ENCODE measurements around the gene HRH3. TPM values are rescaled to one million over a fixed set of nuclear protein-coding genes. Genes with fewer than 3 reads are reported as not detected.

HRH3 gene
- total RNA-seq, 1 donor from 2014 or later = 0.07 TPM

DNA sequence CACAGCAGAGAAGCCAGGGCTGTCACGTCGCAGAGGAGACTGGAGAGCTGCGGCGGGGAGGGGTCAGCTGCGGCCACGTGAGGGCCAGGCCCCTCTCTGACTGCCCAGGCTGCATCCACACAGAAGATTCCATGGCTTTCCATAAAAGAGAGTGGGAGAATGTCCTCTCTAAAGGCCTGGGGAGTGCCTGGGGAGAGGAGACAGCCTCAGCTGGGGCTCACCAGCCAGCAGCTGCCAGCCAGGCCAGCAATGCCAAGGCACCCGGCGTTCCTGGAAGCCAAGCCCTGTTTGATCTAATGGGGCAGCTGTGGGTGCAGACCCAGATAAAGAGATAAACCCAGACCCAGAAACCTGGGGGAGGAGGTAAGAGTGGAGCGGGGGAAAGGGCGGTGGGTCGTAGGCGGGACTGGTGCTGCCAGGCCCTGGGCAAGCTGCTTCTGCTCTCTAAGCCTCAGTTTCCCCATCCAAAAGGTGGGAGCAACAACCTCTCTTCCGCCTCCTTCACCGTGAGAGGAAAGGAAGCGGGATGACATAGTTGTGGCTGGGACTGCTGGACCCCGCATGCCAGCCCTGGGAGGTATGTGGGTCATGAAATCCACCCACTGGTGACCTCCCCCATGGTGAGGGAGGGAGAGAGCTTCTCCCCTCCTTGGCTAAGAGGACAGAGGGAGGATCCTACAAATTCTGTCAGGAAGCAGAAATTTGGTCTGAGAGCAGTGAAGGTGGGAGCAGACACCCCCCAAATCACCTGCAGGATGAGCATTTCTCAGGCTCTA lies 15.1 kb upstream of the HRH3 start:
- no peak overlapping the region for H3K4me3 Mint-ChIP-seq (ENCODE audit: unreplicated experiment)
- H3K36me3 Mint-ChIP-seq (ENCODE audit: low read depth, unreplicated experiment) = peaks cover 3% of the 10 kb centered on the region
- peaks cover 10% of the 10 kb centered on the region for H3K27me3 Mint-ChIP-seq (ENCODE audit: low read depth, unreplicated experiment)
- no peak overlapping the region for H3K9ac ChIP-seq (ENCODE audit: low read length)
- peaks cover 3% of the 10 kb centered on the region for H3K9me3 Mint-ChIP-seq (ENCODE audit: unreplicated experiment)
- H2AFZ ChIP-seq (ENCODE audit: low read depth, low read length) = no peak overlapping the region
- peaks cover 3% of the 10 kb centered on the region for H3K9me3 ChIP-seq (ENCODE audit: insufficient read depth, low read depth, low read length)
- TF ChIP-seq, protein P1, sequence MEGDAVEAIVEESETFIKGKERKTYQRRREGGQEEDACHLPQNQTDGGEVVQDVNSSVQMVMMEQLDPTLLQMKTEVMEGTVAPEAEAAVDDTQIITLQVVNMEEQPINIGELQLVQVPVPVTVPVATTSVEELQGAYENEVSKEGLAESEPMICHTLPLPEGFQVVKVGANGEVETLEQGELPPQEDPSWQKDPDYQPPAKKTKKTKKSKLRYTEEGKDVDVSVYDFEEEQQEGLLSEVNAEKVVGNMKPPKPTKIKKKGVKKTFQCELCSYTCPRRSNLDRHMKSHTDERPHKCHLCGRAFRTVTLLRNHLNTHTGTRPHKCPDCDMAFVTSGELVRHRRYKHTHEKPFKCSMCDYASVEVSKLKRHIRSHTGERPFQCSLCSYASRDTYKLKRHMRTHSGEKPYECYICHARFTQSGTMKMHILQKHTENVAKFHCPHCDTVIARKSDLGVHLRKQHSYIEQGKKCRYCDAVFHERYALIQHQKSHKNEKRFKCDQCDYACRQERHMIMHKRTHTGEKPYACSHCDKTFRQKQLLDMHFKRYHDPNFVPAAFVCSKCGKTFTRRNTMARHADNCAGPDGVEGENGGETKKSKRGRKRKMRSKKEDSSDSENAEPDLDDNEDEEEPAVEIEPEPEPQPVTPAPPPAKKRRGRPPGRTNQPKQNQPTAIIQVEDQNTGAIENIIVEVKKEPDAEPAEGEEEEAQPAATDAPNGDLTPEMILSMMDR (IDR thresholded peaks at IDR 0.05; ENCODE audit: insufficient read depth, low read depth, low read length) = no peak
- no peak for TF ChIP-seq EZH2 (IDR thresholded peaks at IDR 0.05; ENCODE audit: insufficient read depth, low read length)
- no peaks in the 10 kb centered on the region for H3K36me3 ChIP-seq (ENCODE audit: insufficient read depth, low read length)
- no peak overlapping the region for H3K27ac ChIP-seq (ENCODE audit: low read depth, low read length)
- peaks cover 14% of the 10 kb centered on the region for H3K79me2 ChIP-seq (ENCODE audit: insufficient read depth, low read length)
- no peak overlapping the region for H3K4me3 ChIP-seq (ENCODE audit: insufficient read depth, low read depth, low read length)
- peaks cover 4% of the 10 kb centered on the region for H3K4me1 Mint-ChIP-seq (ENCODE audit: low read depth, unreplicated experiment)
- H3K4me1 ChIP-seq (ENCODE audit: insufficient read depth, low read length) = peaks cover 9% of the 10 kb centered on the region
- H3K27me3 ChIP-seq (ENCODE audit: insufficient read depth, low read length) = no peaks in the 10 kb centered on the region
- no peak overlapping the region for H3K27ac Mint-ChIP-seq (ENCODE audit: unreplicated experiment)
- no peak for FAIRE-seq
- H3K4me2 ChIP-seq (ENCODE audit: low read length) = no peak overlapping the region
- no peak for DNase-seq (ENCODE audit: low read depth)
- H4K20me1 ChIP-seq (ENCODE audit: insufficient read depth, low read length) = peaks cover 12% of the 10 kb centered on the region

DNA sequence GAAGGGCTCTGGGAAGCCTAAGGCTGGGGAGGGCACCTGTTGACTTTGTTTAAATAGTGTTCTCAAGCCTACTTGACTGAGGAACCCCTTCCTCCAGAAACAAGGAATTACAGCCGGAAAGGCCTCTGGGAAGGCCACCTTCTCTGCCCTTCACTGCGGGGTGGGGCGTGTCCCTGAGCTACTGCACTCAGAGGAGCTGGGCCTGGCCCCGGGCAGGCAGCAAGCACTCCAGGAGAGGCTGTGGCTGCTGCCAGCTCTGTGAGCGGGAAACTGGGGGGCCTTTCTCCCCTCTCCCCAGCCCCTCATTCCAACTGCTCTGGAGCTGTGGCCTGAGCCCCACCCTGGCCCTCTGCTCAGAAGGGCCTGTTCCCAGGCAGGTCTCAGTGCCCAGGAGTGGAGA lies 14.3 kb upstream of the HRH3 start:
- Mint-ChIP-seq H3K4me3 (ENCODE audit: unreplicated experiment) (no peak overlapping the region), H3K36me3 (ENCODE audit: low read depth, unreplicated experiment) (no peaks in the 10 kb centered on the region), H3K9me3 (ENCODE audit: unreplicated experiment) (peaks cover 3% of the 10 kb centered on the region), H3K27me3 (ENCODE audit: low read depth, unreplicated experiment) (peaks cover 10% of the 10 kb centered on the region), H3K27ac (ENCODE audit: unreplicated experiment) (no peak overlapping the region), H3K4me1 (ENCODE audit: low read depth, unreplicated experiment) (peaks cover 2% of the 10 kb centered on the region)
- Histone ChIP-seq H4K20me1 (ENCODE audit: insufficient read depth, low read length) (peaks cover 4% of the 10 kb centered on the region), H3K27me3 (ENCODE audit: insufficient read depth, low read length) (no peaks in the 10 kb centered on the region), H3K36me3 (ENCODE audit: insufficient read depth, low read length) (no peaks in the 10 kb centered on the region), H3K79me2 (ENCODE audit: insufficient read depth, low read length) (peaks cover 6% of the 10 kb centered on the region), H3K4me2 (ENCODE audit: low read length) (no peak overlapping the region), H3K4me3 (ENCODE audit: insufficient read depth, low read depth, low read length) (no peak overlapping the region), H3K4me1 (ENCODE audit: insufficient read depth, low read length) (peaks cover 5% of the 10 kb centered on the region), H3K27ac (ENCODE audit: low read depth, low read length) (no peak overlapping the region), H2AFZ (ENCODE audit: low read depth, low read length) (no peak overlapping the region), H3K9me3 (ENCODE audit: insufficient read depth, low read depth, low read length) (peaks cover 3% of the 10 kb centered on the region), H3K9ac (ENCODE audit: low read length) (no peak overlapping the region)
- no peak for FAIRE-seq
- no peak for DNase-seq (ENCODE audit: low read depth)
- TF ChIP-seq, protein P1 (IDR thresholded peaks at IDR 0.05; ENCODE audit: insufficient read depth, low read depth, low read length) = no peak
- no peak for TF ChIP-seq EZH2 (IDR thresholded peaks at IDR 0.05; ENCODE audit: insufficient read depth, low read length)

DNA sequence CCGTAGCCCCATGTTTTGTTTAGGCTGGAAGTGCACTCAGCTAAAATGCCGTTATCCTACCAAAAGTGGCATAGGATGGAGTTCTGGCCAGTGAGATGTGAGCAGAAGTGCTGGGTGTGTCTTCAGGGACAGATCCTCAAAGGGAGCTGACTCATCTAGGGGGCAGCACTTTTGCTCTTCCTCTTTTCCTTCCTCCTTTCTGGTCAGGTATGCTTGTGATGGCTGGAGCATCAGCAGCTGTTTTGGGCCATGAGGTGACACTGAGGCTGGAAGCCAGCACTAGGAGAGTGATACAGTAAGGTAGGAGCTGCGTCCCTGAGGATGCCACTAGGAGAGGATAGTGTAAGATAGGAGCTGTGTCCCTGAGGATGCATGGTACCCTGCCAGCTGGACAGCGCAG lies 13.6 kb upstream of the HRH3 start:
- no peaks in the 10 kb centered on the region for H3K36me3 ChIP-seq (ENCODE audit: insufficient read depth, low read length)
- H3K27me3 ChIP-seq (ENCODE audit: insufficient read depth, low read length) = no peaks in the 10 kb centered on the region
- H3K4me2 ChIP-seq (ENCODE audit: low read length) = no peak overlapping the region
- H3K27ac ChIP-seq (ENCODE audit: low read depth, low read length) = no peak overlapping the region
- no peaks in the 10 kb centered on the region for H3K36me3 Mint-ChIP-seq (ENCODE audit: low read depth, unreplicated experiment)
- H4K20me1 ChIP-seq (ENCODE audit: insufficient read depth, low read length) = no peaks in the 10 kb centered on the region
- no peak for TF ChIP-seq EZH2 (IDR thresholded peaks at IDR 0.05; ENCODE audit: insufficient read depth, low read length)
- TF ChIP-seq, protein P1 (IDR thresholded peaks at IDR 0.05; ENCODE audit: insufficient read depth, low read depth, low read length) = no peak
- H3K4me3 ChIP-seq (ENCODE audit: insufficient read depth, low read depth, low read length) = no peak overlapping the region
- H3K4me3 Mint-ChIP-seq (ENCODE audit: unreplicated experiment) = no peak overlapping the region
- H3K79me2 ChIP-seq (ENCODE audit: insufficient read depth, low read length) = no peaks in the 10 kb centered on the region
- H3K9me3 Mint-ChIP-seq (ENCODE audit: unreplicated experiment) = peaks cover 3% of the 10 kb centered on the region
- DNase-seq (ENCODE audit: low read depth) (no peak), FAIRE-seq (no peak)
- peaks cover 2% of the 10 kb centered on the region for H3K4me1 Mint-ChIP-seq (ENCODE audit: low read depth, unreplicated experiment)
- peaks cover 5% of the 10 kb centered on the region for H3K9me3 ChIP-seq (ENCODE audit: insufficient read depth, low read depth, low read length)
- no peak overlapping the region for H3K9ac ChIP-seq (ENCODE audit: low read length)
- no peak overlapping the region for H3K27ac Mint-ChIP-seq (ENCODE audit: unreplicated experiment)
- no peak overlapping the region for H2AFZ ChIP-seq (ENCODE audit: low read depth, low read length)
- no peaks in the 10 kb centered on the region for H3K4me1 ChIP-seq (ENCODE audit: insufficient read depth, low read length)
- peaks cover 10% of the 10 kb centered on the region for H3K27me3 Mint-ChIP-seq (ENCODE audit: low read depth, unreplicated experiment)

Data from astrocyte (in vitro differentiated cells and primary cell).